ENCODE data around the gene TMEM272. TPM values are rescaled to one million over a fixed set of nuclear protein-coding genes. Genes with fewer than 3 reads are reported as not detected.

The TMEM272 gene
- total RNA-seq, 2 experiments from 2014 or later: 0.10 to 0.31 TPM

GRCh38 chr13:51846756-51847155 lies 1.8 kb upstream of the TMEM272 start:
- peaks cover 16% of the 10 kb centered on the region for H3K4me1 Mint-ChIP-seq (ENCODE audit: low read depth)
- ChIA-PET CTCF (interaction anchor here (1.0 to 1.7 kb wide), 6 partner anchors 9 to 561 kb away, joined by 3 to 5 read pairs (median 4); no protein-coding TSS in a partner anchor), POLR2A (no interaction called here)
- no peak overlapping the region for H3K27ac Mint-ChIP-seq
- H3K4me3 Mint-ChIP-seq: no peak overlapping the region
- intact Hi-C loops (cut with micrococcal nuclease): loop anchor here (5.0 kb wide), 1 partner anchor 166 kb away; the partner anchor contains the start of genes ALG11 and ATP7B
- H3K27me3 Mint-ChIP-seq: peaks cover 6% of the 10 kb centered on the region
- DNase-seq: no peak
- no peaks in the 10 kb centered on the region for H3K36me3 Mint-ChIP-seq
- no peaks in the 10 kb centered on the region for H3K9me3 Mint-ChIP-seq

- CTCF ChIA-PET: interaction anchor here (0.5 to 3.3 kb wide), 17 partner anchors 11 to 505 kb away, joined by 3 to 25 read pairs (median 4); no protein-coding TSS in a partner anchor
- Mint-ChIP-seq H3K4me1 (ENCODE audit: low read depth) (peaks cover 16% of the 10 kb centered on the region), H3K9me3 (no peaks in the 10 kb centered on the region), H3K27me3 (peaks cover 4% of the 10 kb centered on the region), H3K4me3 (no peak overlapping the region), H3K36me3 (no peaks in the 10 kb centered on the region), H3K27ac (no peak overlapping the region)
- no peak for DNase-seq
- intact Hi-C loops (cut with micrococcal nuclease): loop anchor here (2.0 to 5.0 kb wide), 2 partner anchors 167 to 281 kb away; partner anchors contain the start of genes ALG11 and ATP7B
- POLR2A ChIA-PET: no interaction called here
Measured at GRCh38 chr13:51845574-51846318, 769 bp upstream of the TMEM272 start.

- no peaks in the 10 kb centered on the region for H3K36me3 Mint-ChIP-seq
- H3K27me3 Mint-ChIP-seq: peaks cover 2% of the 10 kb centered on the region
- no peaks in the 10 kb centered on the region for H3K9me3 Mint-ChIP-seq
- CTCF ChIA-PET: interaction anchor here (1.2 to 3.3 kb wide), 4 partner anchors 12 to 28 kb away, joined by 3 to 25 read pairs (median 8); no protein-coding TSS in a partner anchor
- no peak overlapping the region for H3K4me3 Mint-ChIP-seq
- H3K4me1 Mint-ChIP-seq (ENCODE audit: low read depth): peaks cover 16% of the 10 kb centered on the region
- no peak for DNase-seq
- intact Hi-C loops (cut with micrococcal nuclease): no loop called here
- POLR2A ChIA-PET: no interaction called here
- no peak overlapping the region for H3K27ac Mint-ChIP-seq
Measured at GRCh38 chr13:51843529-51843928, 1.4 kb downstream of the TMEM272 start.

- Mint-ChIP-seq H3K27ac (no peak overlapping the region), H3K27me3 (peaks cover 2% of the 10 kb centered on the region), H3K9me3 (no peaks in the 10 kb centered on the region), H3K36me3 (no peaks in the 10 kb centered on the region), H3K4me3 (no peak overlapping the region), H3K4me1 (ENCODE audit: low read depth) (peaks cover 25% of the 10 kb centered on the region)
- intact Hi-C loops (cut with micrococcal nuclease): no loop called here
- CTCF ChIA-PET: interaction anchor here (0.7 to 1.1 kb wide), 4 partner anchors 10 to 44 kb away, joined by 3 to 5 read pairs (median 4); no protein-coding TSS in a partner anchor
- DNase-seq: no peak
- POLR2A ChIA-PET: no interaction called here
Measured at GRCh38 chr13:51841732-51842131, 3.2 kb downstream of the TMEM272 start.

- intact Hi-C loops (cut with micrococcal nuclease): no loop called here
- Mint-ChIP-seq H3K9me3 (no peaks in the 10 kb centered on the region), H3K27ac (no peak overlapping the region), H3K4me1 (ENCODE audit: low read depth) (peaks cover 25% of the 10 kb centered on the region), H3K4me3 (no peak overlapping the region), H3K36me3 (no peaks in the 10 kb centered on the region), H3K27me3 (peaks cover 2% of the 10 kb centered on the region)
- CTCF ChIA-PET: interaction anchor here (0.9 to 1.1 kb wide), 2 partner anchors 9 to 25 kb away, joined by 4 to 5 read pairs; no protein-coding TSS in a partner anchor
- DNase-seq: no peak
- POLR2A ChIA-PET: no interaction called here
Measured at GRCh38 chr13:51840917-51841316, 4.1 kb downstream of the TMEM272 start.

- Mint-ChIP-seq H3K9me3 (no peaks in the 10 kb centered on the region), H3K36me3 (no peaks in the 10 kb centered on the region), H3K27me3 (peaks cover 2% of the 10 kb centered on the region), H3K27ac (no peak overlapping the region), H3K4me3 (no peak overlapping the region), H3K4me1 (ENCODE audit: low read depth) (peaks cover 21% of the 10 kb centered on the region)
- no peak for DNase-seq
- intact Hi-C loops (cut with micrococcal nuclease): no loop called here
- ChIA-PET POLR2A (no interaction called here), CTCF (interaction anchor here (1.0 to 9.4 kb wide), 2 partner anchors 9 to 27 kb away, joined by 3 to 158 read pairs; no protein-coding TSS in a partner anchor)
Measured at GRCh38 chr13:51839711-51840540, 5.1 kb downstream of the TMEM272 start.

- intact Hi-C loops (cut with micrococcal nuclease): no loop called here
- ChIA-PET POLR2A (interaction anchor here (0.9 to 1.1 kb wide), 3 partner anchors 13 to 33 kb away, joined by 3 to 4 read pairs (median 3); no protein-coding TSS in a partner anchor), CTCF (interaction anchor here (0.7 to 9.4 kb wide), 6 partner anchors 8 to 71 kb away, joined by 3 to 158 read pairs (median 4); no protein-coding TSS in a partner anchor)
- peak; percentile 38 for DNase-seq
- Mint-ChIP-seq H3K36me3 (no peaks in the 10 kb centered on the region), H3K4me1 (ENCODE audit: low read depth) (peaks cover 15% of the 10 kb centered on the region), H3K27me3 (no peaks in the 10 kb centered on the region), H3K27ac (no peak overlapping the region), H3K4me3 (no peak overlapping the region), H3K9me3 (no peaks in the 10 kb centered on the region)
Measured at GRCh38 chr13:51838240-51838846, 6.6 kb downstream of the TMEM272 start.

- ChIA-PET POLR2A (no interaction called here), CTCF (interaction anchor here (9.4 kb wide), 1 partner anchor 24 kb away, joined by 158 read pairs; no protein-coding TSS in a partner anchor)
- intact Hi-C loops (cut with micrococcal nuclease): no loop called here
- H3K27ac Mint-ChIP-seq: no peak overlapping the region
- no peaks in the 10 kb centered on the region for H3K9me3 Mint-ChIP-seq
- H3K4me3 Mint-ChIP-seq: no peak overlapping the region
- DNase-seq: no peak
- H3K36me3 Mint-ChIP-seq: no peaks in the 10 kb centered on the region
- no peaks in the 10 kb centered on the region for H3K27me3 Mint-ChIP-seq
- H3K4me1 Mint-ChIP-seq (ENCODE audit: low read depth): peaks cover 21% of the 10 kb centered on the region
Measured at GRCh38 chr13:51837016-51837415, 8.0 kb downstream of the TMEM272 start.

GRCh38 chr13:51834581-51835171 lies 10.3 kb downstream of the TMEM272 start:
- Mint-ChIP-seq H3K4me1 (ENCODE audit: low read depth) (peaks cover 27% of the 10 kb centered on the region), H3K36me3 (no peaks in the 10 kb centered on the region), H3K4me3 (no peak overlapping the region), H3K9me3 (no peaks in the 10 kb centered on the region), H3K27ac (no peak overlapping the region), H3K27me3 (no peaks in the 10 kb centered on the region)
- ChIA-PET CTCF (interaction anchor here (0.5 to 9.4 kb wide), 5 partner anchors 9 to 293 kb away, joined by 3 to 158 read pairs (median 4); partner anchors contain the start of gene TMEM272), POLR2A (interaction anchor here (1.0 to 1.1 kb wide), 2 partner anchors 9 to 30 kb away, joined by 3 read pairs; no protein-coding TSS in a partner anchor)
- intact Hi-C loops (cut with micrococcal nuclease): no loop called here
- no peak for DNase-seq

- H3K27me3 Mint-ChIP-seq: no peaks in the 10 kb centered on the region
- H3K4me3 Mint-ChIP-seq: no peak overlapping the region
- intact Hi-C loops (cut with micrococcal nuclease): no loop called here
- H3K27ac Mint-ChIP-seq: no peak overlapping the region
- H3K36me3 Mint-ChIP-seq: no peaks in the 10 kb centered on the region
- H3K4me1 Mint-ChIP-seq (ENCODE audit: low read depth): peaks cover 27% of the 10 kb centered on the region
- POLR2A ChIA-PET: no interaction called here
- CTCF ChIA-PET: interaction anchor here (1.3 to 9.4 kb wide), 3 partner anchors 11 to 21 kb away, joined by 4 to 158 read pairs (median 11); partner anchors contain the start of gene TMEM272
- no peaks in the 10 kb centered on the region for H3K9me3 Mint-ChIP-seq
- DNase-seq: no peak
Measured at GRCh38 chr13:51833980-51834379, 11.0 kb downstream of the TMEM272 start.

- peak; percentile 74 for DNase-seq
Measured at GRCh38 chr13:51832471-51833152, 12.4 kb downstream of the TMEM272 start.

More at GRCh38 chr13:51832471-51833152, 12.4 kb downstream of the TMEM272 start:
- intact Hi-C loops (cut with micrococcal nuclease): loop anchor here (1.0 kb wide), 1 partner anchor 17 kb away; no protein-coding TSS in a partner anchor
- Mint-ChIP-seq H3K9me3 (no peaks in the 10 kb centered on the region), H3K4me1 (ENCODE audit: low read depth) (peaks cover 29% of the 10 kb centered on the region), H3K27me3 (no peaks in the 10 kb centered on the region), H3K4me3 (peak overlapping the region; percentile 24), H3K27ac (peak overlapping the region; percentile 40), H3K36me3 (no peaks in the 10 kb centered on the region)
- ChIA-PET CTCF (interaction anchor here (0.6 to 9.4 kb wide), 13 partner anchors 9 to 383 kb away, joined by 3 to 158 read pairs (median 4); partner anchors contain the start of gene TMEM272), POLR2A (no interaction called here)

Measured in activated CD4-positive, alpha-beta memory T cell treated with anti-CD3 and anti-CD28 coated beads for 36 hours (primary cell).